HEK293T (cell line): Measurements from ENCODE around the gene ATP6V0C.

Experiments
- CTCF ChIA-PET: fragments of 350-600 bp; formaldehyde crosslinking; extraction: SDS; loops from one replicate; lab custom pipeline; 2021; ENCODE audit warnings: antibody characterized with exemption, inconsistent platforms; lab: Yijun Ruan, JAX
- POLR2A ChIA-PET: fragments of 350-600 bp; formaldehyde crosslinking; extraction: SDS; loops from one replicate; lab custom pipeline; 2020; ENCODE audit warnings: antibody characterized with exemption, inconsistent platforms; lab: Yijun Ruan, JAX
- DNase-seq: peaks from one replicate; pipeline ENCODE4 v3.0.0; 2012; ENCODE audit warnings: mixed read lengths; ENCODE audit errors: extremely low spot score
- ARNT ChIP-seq: fragments of 450-650 bp; IDR thresholded peaks from 2 replicates; pipeline ENCODE4 v1.6.1; 2017; ENCODE audit warnings: mild to moderate bottlenecking
- BHLHE40 ChIP-seq: fragments of 450-650 bp; IDR thresholded peaks from 2 replicates; pipeline ENCODE4 v1.6.1; 2016; ENCODE audit warnings: mild to moderate bottlenecking, moderate library complexity, borderline replicate concordance
- CTBP1 ChIP-seq: fragments of 450-650 bp; IDR thresholded peaks from 2 replicates; pipeline ENCODE4 v1.6.1; 2016; ENCODE audit warnings: borderline replicate concordance
- ELF4 ChIP-seq: fragments of 450-650 bp; IDR thresholded peaks from 2 replicates; pipeline ENCODE4 v1.6.1; 2017; ENCODE audit warnings: antibody characterized with exemption
- FOXA1 ChIP-seq: fragments of 450-650 bp; IDR thresholded peaks from 2 replicates; pipeline ENCODE4 v1.6.1; 2016; ENCODE audit warnings: mild to moderate bottlenecking
- FOXK2 ChIP-seq: fragments of 450-650 bp; IDR thresholded peaks from 2 replicates; pipeline ENCODE4 v1.6.1; 2016; ENCODE audit warnings: mild to moderate bottlenecking
- FOXM1 ChIP-seq: fragments of 450-650 bp; IDR thresholded peaks from 2 replicates; pipeline ENCODE4 v1.6.1; 2017; ENCODE audit warnings: mild to moderate bottlenecking, borderline replicate concordance
- HDGF ChIP-seq: fragments of 450-650 bp; IDR thresholded peaks from 2 replicates; pipeline ENCODE4 v1.6.1; 2017; ENCODE audit warnings: antibody characterized with exemption, borderline replicate concordance
- L3MBTL2 ChIP-seq: fragments of 450-650 bp; conservative IDR thresholded peaks from 2 replicates; pipeline ENCODE4 v1.6.1; 2016; ENCODE audit warnings: mild to moderate bottlenecking
- LEF1 ChIP-seq: fragments of 450-650 bp; IDR thresholded peaks from 2 replicates; pipeline ENCODE4 v1.6.1; 2017; ENCODE audit warnings: mild to moderate bottlenecking, borderline replicate concordance
- NFRKB ChIP-seq: fragments of 450-650 bp; IDR thresholded peaks from 2 replicates; pipeline ENCODE4 v1.6.1; 2016; ENCODE audit warnings: mild to moderate bottlenecking, moderate library complexity
- SP1 ChIP-seq: fragments of 450-650 bp; IDR thresholded peaks from 2 replicates; pipeline ENCODE4 v1.6.1; 2017
- SUZ12 ChIP-seq: fragments of 450-650 bp; IDR thresholded peaks from 2 replicates; pipeline ENCODE4 v1.6.1; 2016; ENCODE audit warnings: mild to moderate bottlenecking
- TARDBP ChIP-seq: fragments of 450-650 bp; IDR thresholded peaks from 2 replicates; pipeline ENCODE4 v1.6.1; 2016
- ZNF384 ChIP-seq: fragments of 450-650 bp; IDR thresholded peaks from 2 replicates; pipeline ENCODE4 v1.6.1; 2016
- TF ChIP-seq, protein P1 (sequence below): fragments of 450-650 bp; IDR thresholded peaks from 2 replicates; pipeline ENCODE4 v1.6.1; 2016

The ATP6V0C gene

DNA sequence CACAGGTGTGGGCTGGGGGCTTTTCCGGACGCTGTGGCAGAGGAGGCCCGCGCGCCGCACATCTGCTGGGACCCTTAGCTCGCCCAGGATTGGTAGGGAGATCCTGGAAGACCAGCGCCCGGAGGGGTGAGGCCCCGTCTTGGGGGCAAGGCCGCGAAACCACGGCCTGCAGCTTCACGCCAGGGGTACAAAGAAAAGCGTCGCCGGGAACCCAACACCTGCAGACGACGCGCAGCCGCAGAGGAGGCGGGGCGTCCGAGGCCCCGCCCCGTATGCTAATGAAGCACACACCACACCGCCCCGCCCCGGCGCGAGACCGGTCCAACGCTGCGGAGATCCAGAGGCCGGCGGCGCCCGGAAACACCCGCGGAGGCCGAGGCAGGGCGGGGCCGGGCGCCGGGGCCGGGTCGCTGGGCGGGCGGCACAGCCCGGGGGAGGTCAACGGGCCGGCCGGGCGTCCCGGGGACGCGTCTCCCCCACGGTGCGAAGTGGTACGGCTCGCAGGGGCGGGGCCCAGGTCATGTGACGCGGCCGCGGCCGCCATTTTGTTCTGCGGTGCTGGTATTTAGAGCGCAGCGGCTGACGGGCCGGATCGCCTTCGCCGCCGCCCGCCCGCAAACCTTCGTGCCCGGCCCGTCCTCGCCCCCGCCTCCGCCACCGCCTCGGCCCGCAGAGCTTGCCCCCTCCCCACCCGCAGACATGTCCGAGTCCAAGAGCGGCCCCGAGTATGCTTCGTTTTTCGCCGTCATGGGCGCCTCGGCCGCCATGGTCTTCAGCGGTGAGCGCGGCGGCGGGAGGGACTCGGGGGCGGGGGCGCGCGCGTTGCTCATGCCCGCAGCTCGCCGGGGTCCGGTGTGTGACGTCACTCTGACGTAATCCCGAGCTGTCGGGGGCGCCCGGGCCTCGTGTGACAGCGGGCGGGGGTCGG lies at the start of gene ATP6V0C:
Gene ATP6V0C, plus strand, starts transcription at position 548 of the 928 bp plus-strand sequence. Its CDS starts 152 bp downstream, at position 700.
- CTCF ChIA-PET, result interaction anchor here (1.0 kb wide), 1 partner anchor 13 kb away, joined by 3 read pairs; no protein-coding TSS in a partner anchor
- POLR2A ChIA-PET, result interaction anchor here (0.9 to 2.3 kb wide), 7 partner anchors 9 to 54 kb away, joined by 3 to 6 read pairs (median 4); partner anchors contain the start of genes CEMP1, TBC1D24 and TEDC2
- peak; percentile 93 for DNase-seq
- TF ChIP-seq ZNF384 (no peak), ARNT (peak; percentile 77), ELF4 (no peak), TARDBP (no peak), FOXK2 (no peak), NFRKB (no peak), CTBP1 (no peak), LEF1 (no peak), FOXA1 (no peak), SUZ12 (no peak), BHLHE40 (no peak), FOXM1 (peak; percentile 25; the same call in 1 of the 2 replicates), SP1 (no peak), L3MBTL2 (0 out of 2 replicates have a peak, but pooled peaks have one; percentile 47), HDGF (no peak)
- TF ChIP-seq, protein P1, sequence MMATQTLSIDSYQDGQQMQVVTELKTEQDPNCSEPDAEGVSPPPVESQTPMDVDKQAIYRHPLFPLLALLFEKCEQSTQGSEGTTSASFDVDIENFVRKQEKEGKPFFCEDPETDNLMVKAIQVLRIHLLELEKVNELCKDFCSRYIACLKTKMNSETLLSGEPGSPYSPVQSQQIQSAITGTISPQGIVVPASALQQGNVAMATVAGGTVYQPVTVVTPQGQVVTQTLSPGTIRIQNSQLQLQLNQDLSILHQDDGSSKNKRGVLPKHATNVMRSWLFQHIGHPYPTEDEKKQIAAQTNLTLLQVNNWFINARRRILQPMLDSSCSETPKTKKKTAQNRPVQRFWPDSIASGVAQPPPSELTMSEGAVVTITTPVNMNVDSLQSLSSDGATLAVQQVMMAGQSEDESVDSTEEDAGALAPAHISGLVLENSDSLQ, result no peak

DNA sequence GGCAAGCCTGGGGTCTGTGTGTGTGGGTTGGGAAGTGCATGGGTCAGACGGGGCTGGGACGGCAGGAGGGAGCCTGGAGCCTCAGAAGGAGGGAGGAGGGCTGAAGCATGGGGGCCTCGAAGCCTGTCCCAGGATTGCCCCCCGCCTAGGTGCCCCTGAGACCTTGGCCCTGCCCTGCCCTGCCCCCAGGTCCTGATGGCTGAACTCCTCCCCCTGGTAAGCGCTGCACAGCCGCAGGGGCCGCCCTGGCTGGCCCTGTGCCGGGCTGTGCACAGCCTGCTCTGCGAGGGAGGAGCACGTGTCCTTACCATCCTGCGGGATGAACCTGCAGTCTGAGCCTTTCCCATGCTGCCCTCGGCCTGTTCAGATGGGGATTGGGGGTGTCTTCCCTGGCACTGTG lies 49.4 kb upstream of the ATP6V0C start:
- POLR2A ChIA-PET, result no interaction called here
- no peak for DNase-seq
- CTCF ChIA-PET, result no interaction called here
- TF ChIP-seq CTBP1 (no peak), SUZ12 (no peak), ARNT (no peak), L3MBTL2 (peak; percentile 46; the same call in 1 of the 2 replicates)

GRCh38 chr16:2465653-2466415 lies 47.9 kb upstream of the ATP6V0C start:
- CTCF ChIA-PET, result interaction anchor here (0.6 kb wide), 1 partner anchor 26 kb away, joined by 3 read pairs; no protein-coding TSS in a partner anchor
- POLR2A ChIA-PET, result no interaction called here
- TF ChIP-seq FOXK2 (no peak), L3MBTL2 (no peak), SUZ12 (no peak), FOXM1 (no peak), FOXA1 (no peak), CTBP1 (no peak), TARDBP (no peak)
- peak; percentile 46 for DNase-seq

DNA sequence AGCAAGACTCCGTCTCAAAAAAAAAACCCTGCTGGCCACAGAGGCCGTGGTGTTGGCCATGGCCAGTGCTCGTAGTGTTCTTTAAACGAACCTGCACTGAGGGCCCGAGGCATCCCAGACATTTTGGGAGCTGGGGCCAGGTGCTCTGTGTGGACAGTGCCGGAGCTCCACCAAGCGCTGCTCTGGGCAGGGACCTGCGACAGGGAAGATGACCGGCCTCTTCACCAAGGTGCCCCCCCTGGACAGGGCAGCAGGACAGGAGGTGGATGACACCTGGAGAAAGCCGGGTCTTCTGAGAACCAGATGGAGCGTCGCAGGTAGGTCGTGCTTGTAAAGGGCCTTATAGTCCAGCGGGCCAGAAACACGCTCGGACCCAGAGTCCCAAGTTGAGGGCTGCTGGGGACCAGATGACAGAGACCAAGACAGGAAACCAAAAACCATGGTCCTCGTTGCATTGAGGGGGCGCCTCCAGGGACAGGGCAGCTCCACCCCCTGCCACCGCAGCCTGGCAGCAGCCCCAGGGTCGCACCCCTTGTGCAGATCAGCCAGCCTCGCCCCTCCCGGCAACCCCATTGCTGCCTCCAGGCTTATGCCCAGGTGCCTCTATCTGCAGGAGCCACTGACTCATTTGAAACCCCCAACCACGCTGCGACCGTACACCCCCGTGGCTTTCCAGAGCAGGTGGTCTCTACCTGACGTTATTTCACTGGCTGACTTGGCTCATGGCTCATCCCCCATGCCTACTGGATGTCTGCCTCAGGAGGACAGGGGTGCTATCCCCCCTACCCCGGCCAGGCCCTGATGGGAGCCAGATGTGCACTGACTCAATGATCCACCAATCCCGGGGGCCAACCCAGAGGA lies 46.9 kb upstream of the ATP6V0C start:
- DNase-seq, result no peak
- POLR2A ChIA-PET, result interaction anchor here (0.6 to 1.9 kb wide), 6 partner anchors 8 to 849 kb away, joined by 3 to 7 read pairs (median 3); partner anchors contain the start of gene ECI1
- CTCF ChIA-PET, result no interaction called here
- TF ChIP-seq FOXA1 (no peak), L3MBTL2 (peak; percentile 18; the same call in 1 of the 2 replicates), HDGF (no peak)

GRCh38 chr16:2467528-2468232 lies 46.1 kb upstream of the ATP6V0C start:
- peak; percentile 56 for DNase-seq
- CTCF ChIA-PET, result no interaction called here
- no peak for TF ChIP-seq CTBP1
- no peak for TF ChIP-seq FOXA1
- POLR2A ChIA-PET, result interaction anchor here (0.7 to 4.6 kb wide), 9 partner anchors 9 to 849 kb away, joined by 3 to 70 read pairs (median 3); partner anchors contain the start of genes ECI1 and TEDC2

- POLR2A ChIA-PET, result interaction anchor here (0.7 to 4.6 kb wide), 7 partner anchors 10 to 217 kb away, joined by 3 to 70 read pairs (median 5); partner anchors contain the start of genes AMDHD2, ECI1 and TEDC2
- CTCF ChIA-PET, result no interaction called here
- DNase-seq, result peak; percentile 24
- TF ChIP-seq FOXM1 (no peak), L3MBTL2 (peak; percentile 40; the same call in 1 of the 2 replicates)
Observed at GRCh38 chr16:2468233-2468724, 45.5 kb upstream of the ATP6V0C start.
